B cell (primary cell): ENCODE results near the gene RGP1. TPM values are rescaled to one million over a fixed set of nuclear protein-coding genes. Genes with fewer than 3 reads are reported as not detected.

Source experiments
- ATAC-seq: fragments of 200-7000 bp; cut with Tn5 transposase; one replicate; pipeline ENCODE4 v1.10.0; 2021; ENCODE audit warnings: low read depth, mild to moderate bottlenecking, moderate number of reproducible peaks, moderate library complexity
- CTCF ChIA-PET: fragments of 350-600 bp; sonication (Branson Sonifier 250); formaldehyde crosslinking; loops from one replicate; lab custom pipeline; 2021; ENCODE audit warnings: antibody characterized with exemption, inconsistent platforms; lab: Charles Lee
- POLR2A ChIA-PET: fragments of 350-600 bp; sonication (Branson Sonifier 250); formaldehyde crosslinking; loops from one replicate; lab custom pipeline; 2021; ENCODE audit warnings: antibody characterized with exemption; lab: Charles Lee
- DNase-seq: peaks from one replicate; pipeline ENCODE4 v3.0.0; 2013
- H2AFZ ChIP-seq: 2 replicates; pipeline ENCODE4 v1.6.1; 2012; ENCODE audit warnings: mild to moderate bottlenecking, low read depth, low read length; ENCODE audit not compliant: insufficient read depth, poor library complexity, severe bottlenecking
- H3K27ac ChIP-seq, 2 donors: 1 replicate in 1 of 2; 2 replicates in 1 of 2; pipeline ENCODE4 v1.5.1; 2012 to 2013; ENCODE audit warnings: low read length in 2 of 2, mild to moderate bottlenecking in 2 of 2, moderate library complexity in 1 of 2
- H3K27me3 ChIP-seq, 4 experiments: fragments of 200-600 bp in 1 of 4; sonication (generic) in 1 of 4; replicated peaks in 1 of 4; 1 replicate in 2 of 4; 2 replicates in 2 of 4; pipeline versions ENCODE4 v1.6.1 to v1.7.0; 2013 to 2016; ENCODE audit warnings: low read length in 3 of 4, mild to moderate bottlenecking in 2 of 4, mixed read lengths in 1 of 4, moderate library complexity in 1 of 4; ENCODE audit not compliant: insufficient read depth in 4 of 4, control insufficient read depth in 3 of 4; ENCODE audit errors: control extremely low read depth in 1 of 4
- H3K36me3 ChIP-seq, 2 experiments: replicated peaks in 1 of 2; 1 replicate in 1 of 2; 2 replicates in 1 of 2; pipeline versions ENCODE4 v1.6.1 to v1.7.1; 2013; ENCODE audit warnings: low read length in 1 of 2; ENCODE audit not compliant: insufficient read depth in 2 of 2, control insufficient read depth in 1 of 2; ENCODE audit errors: control extremely low read depth in 1 of 2, extremely low read depth in 1 of 2
- H3K4me1 ChIP-seq, 2 donors: fragments of 200-600 bp in 1 of 2; sonication (generic) in 1 of 2; 1 replicate in 1 of 2; 2 replicates in 1 of 2; pipeline versions ENCODE4 v1.5.1 to v1.6.1; 2013 to 2017; ENCODE audit warnings: low read length in 2 of 2; ENCODE audit not compliant: control insufficient read depth in 2 of 2, insufficient read depth in 2 of 2
- H3K4me2 ChIP-seq: replicated peaks from 2 replicates; pipeline ENCODE3; 2012; ENCODE audit warnings: mild to moderate bottlenecking, low read depth, low read length; ENCODE audit not compliant: poor library complexity, severe bottlenecking
- H3K4me3 ChIP-seq, 5 experiments: fragments of 200-600 bp in 1 of 5; sonication (generic) in 1 of 5; 1 replicate in 3 of 5; 2 replicates in 2 of 5; pipeline versions ENCODE4 v1.5.1 to v1.7.0; 2011 to 2016; ENCODE audit warnings: low read length in 4 of 5, mild to moderate bottlenecking in 4 of 5, low read depth in 2 of 5, control low read depth in 1 of 5, moderate library complexity in 1 of 5; ENCODE audit not compliant: insufficient read depth in 1 of 5; ENCODE audit errors: control extremely low read depth in 1 of 5, extremely low read depth in 1 of 5
- H3K79me2 ChIP-seq: fragments of 200-600 bp; sonication (generic); one replicate; pipeline ENCODE4 v1.6.0; 2016; ENCODE audit warnings: low read length; ENCODE audit not compliant: control insufficient read depth, insufficient read depth
- H3K9ac ChIP-seq: fragments of 200-600 bp; sonication (generic); 2 replicates; pipeline ENCODE4 v1.6.1; 2017; ENCODE audit warnings: mild to moderate bottlenecking, low read length, moderate library complexity
- H3K9me3 ChIP-seq, 3 donors: one replicate each; pipeline versions ENCODE4 v1.6.1 to v1.7.1; 2013; ENCODE audit warnings: low read length in 2 of 3; ENCODE audit not compliant: control insufficient read depth in 2 of 3, insufficient read depth in 1 of 3; ENCODE audit errors: control extremely low read depth in 1 of 3
- H4K20me1 ChIP-seq: 2 replicates; pipeline ENCODE4 v1.6.0; 2012; ENCODE audit warnings: mild to moderate bottlenecking, low read length; ENCODE audit not compliant: insufficient read depth, control insufficient read depth, poor library complexity, severe bottlenecking
- H3K27ac Mint-ChIP-seq: one replicate; pipeline ENCODE4 v1.8.0; 2021; ENCODE audit warnings: mixed read lengths
- H3K27me3 Mint-ChIP-seq: one replicate; pipeline ENCODE4 v1.8.0; 2021; ENCODE audit warnings: mixed read lengths
- H3K4me1 Mint-ChIP-seq: one replicate; pipeline ENCODE4 v1.8.0; 2021; ENCODE audit warnings: mixed read lengths
- H3K4me3 Mint-ChIP-seq: one replicate; pipeline ENCODE4 v1.8.0; 2021; ENCODE audit warnings: mixed read lengths
- H3K9me3 Mint-ChIP-seq: one replicate; pipeline ENCODE4 v1.8.0; 2022; ENCODE audit warnings: mixed read lengths; ENCODE audit not compliant: insufficient read depth
- CTCF ChIP-seq: fragments of 200-600 bp; IDR thresholded peaks from one replicate; pipeline ENCODE4 v1.8.0; 2022; ENCODE audit warnings: antibody characterized with exemption, mild to moderate bottlenecking
- EZH2 ChIP-seq: IDR thresholded peaks from 2 replicates; pipeline ENCODE4 v1.6.1; 2012; ENCODE audit warnings: borderline replicate concordance, low read depth, mild to moderate bottlenecking, moderate library complexity, low read length; ENCODE audit not compliant: insufficient read depth, poor library complexity, severe bottlenecking
- WGBS: methylation state at CpG from one replicate; pipeline ENCODE4 v1.1.5; 2013; ENCODE audit warnings: missing lambda C conversion rate; ENCODE audit not compliant: insufficient coverage; 5-methylcytosine and 5-hydroxymethylcytosine counted together
- intact Hi-C: fragments of 100-400 bp; cut with micrococcal nuclease; formaldehyde crosslinking; loops from one replicate; pipeline ENCODE4 v1.10.0; 2022
- polyA plus RNA-seq: library from polyadenylated mRNA; depleted of rRNA; stranded (reverse); fragments of >200 nt; gene quantifications from 2 replicates; pipeline ENCODE4 v1.2.3, GENCODE V29; 2012
- total RNA-seq, 2 donors: library from RNA; stranded (reverse); fragments of 120-200 nt in 1 of 2; gene quantifications; 1 replicate in 1 of 2; 2 replicates in 1 of 2; pipeline versions ENCODE4 v1.2.3 to v1.2.4, GENCODE V29; 2013 to 2022

Gene RGP1
- total and polyA plus RNA-seq, 2 donors (not counting 1 experiment from before 2014, with no cell fraction given) = 17.6 to 42.3 TPM

GRCh38 chr9:35741740-35742139 lies 7.3 kb upstream of the RGP1 start:
- Histone ChIP-seq H4K20me1 (peaks cover 28% of the 10 kb centered on the region), H3K27me3 (no peaks in the 10 kb centered on the region), H3K4me3 (no peak overlapping the region), H3K4me1 (peaks cover 11 to 15% of the 10 kb centered on the region in 2 donors), H3K36me3 (peaks cover 0 to 77% of the 10 kb centered on the region in 2 experiments), H2AFZ (no peak overlapping the region), H3K4me2 (no peak overlapping the region), H3K9ac (no peak overlapping the region), H3K79me2 (peaks cover 50% of the 10 kb centered on the region), H3K9me3 (no peaks in the 10 kb centered on the region), H3K27ac (no peak overlapping the region)
- CTCF ChIA-PET = interaction anchor here (0.7 to 9.4 kb wide), 4 partner anchors 9 to 84 kb away, joined by 3 to 56 read pairs (median 3); partner anchors contain the start of genes CCDC107, CREB3, RMRP and TLN1
- Mint-ChIP-seq H3K27me3 (no peaks in the 10 kb centered on the region), H3K9me3 (no peaks in the 10 kb centered on the region), H3K27ac (no peak overlapping the region), H3K4me1 (peaks cover 21% of the 10 kb centered on the region), H3K4me3 (no peak overlapping the region)
- no peak for TF ChIP-seq CTCF
- POLR2A ChIA-PET = interaction anchor here (0.6 kb wide), 1 partner anchor 1662 kb away, joined by 4 read pairs; no protein-coding TSS in a partner anchor
- intact Hi-C loops = no loop called here
- ATAC-seq (no peak), DNase-seq (no peak)
- 82% methylated on average over 7 of the region's 7 CpGs for WGBS

- no peak for ATAC-seq
- POLR2A ChIA-PET = no interaction called here
- Histone ChIP-seq H3K36me3 (peaks cover 0 to 60% of the 10 kb centered on the region in 2 experiments), H3K79me2 (peaks cover 67% of the 10 kb centered on the region), H3K4me3 (no peak overlapping the region), H2AFZ (no peak overlapping the region), H3K27ac (no peak overlapping the region), H3K9me3 (no peaks in the 10 kb centered on the region), H3K27me3 (no peaks in the 10 kb centered on the region), H3K9ac (no peak overlapping the region), H4K20me1 (peaks cover 42% of the 10 kb centered on the region), H3K4me2 (no peak overlapping the region), H3K4me1 (peaks cover 28 to 32% of the 10 kb centered on the region in 2 donors)
- DNase-seq = no peak
- CTCF ChIA-PET = interaction anchor here (1.1 to 9.4 kb wide), 4 partner anchors 9 to 83 kb away, joined by 3 to 142 read pairs (median 32); partner anchors contain the start of genes CREB3 and TLN1
- 80% methylated on average over 2 of the region's 2 CpGs for WGBS
- H3K27ac Mint-ChIP-seq = no peak overlapping the region
- H3K9me3 Mint-ChIP-seq = no peaks in the 10 kb centered on the region
- H3K27me3 Mint-ChIP-seq = no peaks in the 10 kb centered on the region
- H3K4me1 Mint-ChIP-seq = peaks cover 37% of the 10 kb centered on the region
- no peak for TF ChIP-seq CTCF
- no peak for TF ChIP-seq EZH2
- intact Hi-C loops = no loop called here
- H3K4me3 Mint-ChIP-seq = no peak overlapping the region
Measured at GRCh38 chr9:35743452-35743851, 5.6 kb upstream of the RGP1 start.
